Measurements from ENCODE around the gene SLC24A3. TPM values are rescaled to one million over a fixed set of nuclear protein-coding genes. Genes with fewer than 3 reads are reported as not detected.

SLC24A3 gene
- total RNA-seq, 1 experiment from 2014 or later, result 9.6 TPM

DNA sequence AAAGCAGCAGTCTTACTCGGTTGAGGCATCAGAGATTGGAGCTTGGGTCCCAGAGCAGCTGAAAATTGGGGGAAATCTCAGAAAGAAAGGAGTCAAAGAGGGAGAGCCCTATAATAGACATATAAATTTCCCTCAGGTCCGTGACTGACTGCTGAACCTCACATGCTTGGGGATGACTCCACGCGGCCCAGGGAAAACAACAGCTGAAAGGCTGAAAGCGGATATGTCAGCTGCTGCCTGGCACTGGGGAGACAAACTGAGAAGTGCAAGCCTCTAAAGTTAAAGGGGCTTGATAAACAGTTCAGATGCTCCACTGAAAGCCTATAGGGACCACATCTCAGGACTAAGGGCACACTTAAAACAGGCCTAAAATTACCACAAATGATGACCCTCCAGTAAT, 289.7 kb downstream of the SLC24A3 start:
- DNase-seq (ENCODE audit: low read depth), result peak; percentile 61

GRCh38 chr20:19504251-19504650, 291.8 kb downstream of the SLC24A3 start:
- DNase-seq (ENCODE audit: low read depth), result no peak

DNA sequence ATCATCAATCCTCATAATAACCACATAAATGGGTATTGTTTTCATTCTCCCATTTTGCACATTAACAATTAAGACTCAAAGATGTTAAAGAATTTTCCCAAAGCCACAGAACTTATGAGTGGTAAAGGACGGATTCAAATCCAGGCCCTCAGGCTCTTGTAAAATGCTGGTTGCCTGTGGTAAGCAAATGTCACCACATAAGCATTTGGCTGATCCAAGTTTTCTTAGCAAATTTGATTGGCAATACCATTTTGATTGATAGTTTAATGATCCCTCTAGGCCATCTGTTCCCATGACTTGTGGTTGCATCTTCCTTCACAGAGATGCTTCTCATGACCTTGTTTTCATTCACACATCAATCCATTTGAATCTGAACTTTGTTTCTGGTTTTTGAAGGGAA, 293.6 kb downstream of the SLC24A3 start:
- DNase-seq (ENCODE audit: low read depth), result peak; percentile 86

- DNase-seq (ENCODE audit: low read depth), result no peak
Observed at GRCh38 chr20:19508449-19508848, 296.0 kb downstream of the SLC24A3 start.

DNA sequence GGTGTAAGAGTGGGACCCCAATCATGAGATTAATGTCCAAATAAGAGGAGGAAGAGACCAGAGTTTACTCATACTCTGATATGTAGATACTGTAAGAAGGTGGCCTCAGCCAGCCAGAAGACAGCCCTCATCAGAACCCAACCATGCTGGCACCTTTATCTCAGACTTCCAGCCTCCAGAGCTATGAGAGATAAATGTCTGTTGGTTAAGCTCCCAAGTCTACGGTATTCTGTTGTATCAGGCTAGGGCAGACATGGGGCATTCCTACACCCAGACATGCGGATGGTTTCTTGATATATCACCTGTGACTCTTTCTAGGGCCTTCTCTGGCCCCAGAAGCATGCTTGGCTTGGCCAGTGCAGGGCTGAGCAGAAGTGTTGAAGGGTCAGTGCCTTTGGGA, 298.2 kb downstream of the SLC24A3 start:
- DNase-seq (ENCODE audit: low read depth), result no peak

DNA sequence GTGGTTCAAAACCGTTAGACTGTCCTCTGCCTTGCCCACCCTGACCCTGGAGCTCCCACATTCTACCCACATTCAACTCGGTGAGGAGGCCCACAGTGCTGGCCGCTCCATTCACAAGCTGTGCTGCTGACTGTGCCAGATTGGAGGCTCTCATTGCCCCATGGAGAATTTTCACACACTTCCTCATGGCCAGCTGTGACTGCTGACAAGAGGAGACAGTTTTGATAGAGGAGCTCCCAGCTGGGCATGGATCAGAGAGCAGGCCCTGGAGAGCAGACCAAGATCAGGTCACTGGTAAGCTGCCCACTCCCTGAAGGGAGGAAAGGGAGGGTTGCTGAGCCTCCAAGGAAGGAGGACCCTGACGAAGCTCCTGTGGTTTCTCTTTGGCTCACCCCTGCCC, 299.5 kb downstream of the SLC24A3 start:
- DNase-seq (ENCODE audit: low read depth), result peak; percentile 35

- no peak for DNase-seq (ENCODE audit: low read depth)
Observed at GRCh38 chr20:19512886-19513677, 300.6 kb downstream of the SLC24A3 start.

- DNase-seq (ENCODE audit: low read depth), result no peak
Observed at GRCh38 chr20:19515074-19515473, 302.6 kb downstream of the SLC24A3 start.

- no peak for DNase-seq (ENCODE audit: low read depth)
Observed at GRCh38 chr20:19519466-19519865, 307.0 kb downstream of the SLC24A3 start.

DNA sequence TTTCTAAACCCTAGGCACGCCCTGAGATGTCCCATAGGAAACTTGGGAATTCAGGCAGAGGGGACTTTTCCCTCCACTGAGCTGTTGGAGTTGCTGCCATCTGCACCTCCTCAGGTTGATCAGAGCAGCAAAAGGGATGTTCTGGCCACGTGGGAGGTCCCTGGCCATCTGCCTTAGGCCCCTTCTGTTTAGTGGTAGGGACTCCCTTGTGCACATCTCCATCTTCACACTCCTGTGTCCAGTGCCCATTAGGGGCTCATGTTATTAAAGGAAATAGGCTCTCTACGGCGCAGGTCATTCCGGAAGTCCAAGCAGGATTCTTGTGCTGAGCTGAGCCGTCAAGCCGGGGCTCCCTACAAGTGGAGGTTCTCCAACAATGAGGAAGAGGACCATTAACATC, 307.8 kb downstream of the SLC24A3 start:
- no peak for DNase-seq (ENCODE audit: low read depth)

DNA sequence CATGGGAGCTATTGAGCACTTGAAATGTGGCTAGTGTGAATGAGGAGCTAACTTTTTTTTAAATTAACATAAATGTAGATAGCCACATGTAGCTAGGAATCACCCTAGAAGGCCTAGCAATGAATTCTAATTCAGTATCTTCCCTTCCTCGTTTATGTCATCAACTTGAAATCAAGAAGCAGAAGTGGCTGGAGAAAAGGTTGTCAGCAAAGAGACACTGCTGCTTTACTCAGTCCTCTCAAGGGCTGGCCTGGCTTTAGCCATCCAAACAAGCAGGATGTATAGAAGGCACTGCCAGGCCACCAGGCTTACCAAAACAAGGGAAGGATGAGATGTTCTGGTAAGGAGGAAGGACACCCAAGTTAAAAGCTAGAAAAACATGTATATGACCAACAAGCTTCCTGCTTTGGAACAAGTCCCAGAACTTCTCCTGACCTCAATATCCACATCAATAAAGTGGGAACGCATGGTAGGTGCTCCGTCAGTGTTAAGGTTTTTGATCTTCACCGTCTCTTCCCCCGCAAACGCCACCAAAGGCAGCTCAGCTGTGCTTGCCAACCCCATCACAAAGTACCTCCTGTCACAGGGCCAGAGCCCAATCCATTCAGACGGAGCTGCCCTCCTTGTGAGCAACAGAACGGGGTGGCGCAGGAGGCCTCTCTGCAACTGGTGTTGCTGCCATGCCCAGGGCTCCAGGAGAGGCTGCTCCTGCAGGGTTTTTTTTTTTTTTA, 309.8 kb downstream of the SLC24A3 start:
- peak; percentile 94 for DNase-seq (ENCODE audit: low read depth)

- DNase-seq (ENCODE audit: low read depth), result no peak
Observed at GRCh38 chr20:19522836-19523590, 310.6 kb downstream of the SLC24A3 start.

DNA sequence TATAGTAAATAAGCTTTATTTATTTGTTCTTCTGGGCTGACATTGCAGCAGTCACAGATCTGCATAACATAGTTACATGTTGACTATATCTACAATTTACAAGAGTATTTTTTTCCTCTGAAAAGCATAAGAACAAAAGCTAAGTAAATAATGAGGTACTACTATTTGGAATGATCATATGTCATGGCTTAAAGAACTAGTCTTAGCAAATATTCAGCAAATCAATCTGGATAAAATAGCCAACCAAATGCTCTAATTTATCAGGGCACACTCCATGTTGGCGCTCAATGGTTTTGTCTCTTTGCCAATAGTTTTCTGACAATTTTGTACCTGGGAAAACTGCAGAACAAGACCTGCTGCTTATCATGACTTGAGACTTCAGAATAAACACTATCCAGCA, 312.2 kb downstream of the SLC24A3 start:
- no peak for DNase-seq (ENCODE audit: low read depth)

GRCh38 chr20:19527509-19527908, 315.1 kb downstream of the SLC24A3 start:
- no peak for DNase-seq (ENCODE audit: low read depth)

GRCh38 chr20:19528286-19529030, 316.0 kb downstream of the SLC24A3 start:
- peak; percentile 52 for DNase-seq (ENCODE audit: low read depth)

- DNase-seq (ENCODE audit: low read depth), result no peak
Observed at GRCh38 chr20:19530006-19530405, 317.6 kb downstream of the SLC24A3 start.

- peak; percentile 38 for DNase-seq (ENCODE audit: low read depth)
Observed at GRCh38 chr20:19531446-19531845, 319.0 kb downstream of the SLC24A3 start.

DNA sequence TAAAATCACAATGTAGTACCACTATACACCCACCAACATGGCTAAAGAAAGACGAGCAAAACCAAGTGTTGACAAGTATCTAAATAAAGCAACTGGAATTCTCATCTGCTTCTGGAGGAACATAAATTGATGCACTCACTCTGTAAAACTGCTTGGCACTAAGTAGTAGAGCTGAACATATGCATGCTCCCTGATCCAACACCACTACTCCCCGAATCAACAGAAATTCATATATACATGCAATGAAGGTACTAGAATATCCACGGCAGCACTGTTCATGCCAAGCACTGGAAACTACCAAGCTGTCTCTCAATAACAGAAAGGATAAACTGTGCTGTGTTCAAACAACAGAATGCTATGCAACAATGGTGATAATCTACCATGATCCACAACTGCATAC, 326.1 kb downstream of the SLC24A3 start:
- no peak for DNase-seq (ENCODE audit: low read depth)

DNA sequence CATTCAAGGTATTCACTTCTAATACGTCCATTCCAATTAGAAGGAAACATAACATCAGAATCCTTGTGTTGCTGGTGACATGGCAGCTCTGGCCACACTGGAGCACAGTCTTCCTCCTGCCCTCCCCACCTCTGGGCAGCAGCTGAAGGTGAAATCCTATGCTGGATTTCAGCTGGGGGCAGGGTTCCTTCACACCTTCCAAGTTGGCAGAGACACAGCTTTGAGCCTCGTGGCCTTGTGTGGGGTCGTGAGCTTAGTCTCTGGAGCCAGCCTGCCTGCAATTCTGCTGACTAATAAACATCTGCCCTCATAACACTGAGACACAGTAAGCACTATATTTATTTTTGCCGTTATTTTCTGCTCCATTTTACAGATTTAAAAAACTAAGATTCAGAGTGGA, 326.7 kb downstream of the SLC24A3 start:
- peak; percentile 42 for DNase-seq (ENCODE audit: low read depth)

DNA sequence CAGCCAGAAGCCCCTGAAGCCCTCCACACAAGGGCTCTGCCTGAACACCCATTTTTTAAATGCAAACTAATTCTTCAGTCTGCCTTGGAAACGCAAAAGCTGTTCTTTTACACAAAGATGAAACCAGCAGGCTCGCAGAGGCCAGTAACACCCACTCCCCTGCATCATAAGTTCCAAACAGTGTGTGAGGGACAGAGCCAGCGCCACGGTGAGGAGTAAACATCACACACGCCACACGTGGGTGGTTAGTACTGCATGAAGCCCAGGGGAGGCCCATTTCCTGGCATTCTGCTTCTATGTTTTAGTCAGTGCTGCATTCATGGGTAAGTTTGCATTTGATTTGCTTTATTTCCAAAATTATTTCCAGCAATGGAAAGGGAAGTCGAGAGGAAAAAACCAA, 327.9 kb downstream of the SLC24A3 start:
- DNase-seq (ENCODE audit: low read depth), result no peak

GRCh38 chr20:19543101-19543500, 330.7 kb downstream of the SLC24A3 start:
- DNase-seq (ENCODE audit: low read depth), result peak; percentile 71

DNA sequence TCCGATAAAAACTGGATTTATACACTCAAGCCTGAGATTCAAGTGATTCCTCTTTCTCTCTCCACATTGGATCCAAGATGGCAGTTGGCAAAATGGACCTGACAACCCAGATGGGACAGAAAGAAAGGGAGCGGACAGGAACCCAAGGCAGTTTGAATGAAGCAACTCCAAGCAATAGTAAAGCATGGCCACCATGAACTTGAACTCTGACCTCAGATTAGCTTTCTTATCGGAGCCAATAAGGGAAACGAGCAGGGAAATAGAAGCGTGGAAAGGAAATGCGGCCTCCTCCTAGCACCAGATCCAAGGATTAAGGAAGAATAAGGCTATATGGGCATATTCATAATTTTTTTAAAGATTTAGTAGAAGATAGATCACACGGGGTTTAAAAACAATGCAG, 332.2 kb downstream of the SLC24A3 start:
- no peak for DNase-seq (ENCODE audit: low read depth)
